ENCODE data around the gene BHLHE40. TPM values are rescaled to one million over a fixed set of nuclear protein-coding genes. Genes with fewer than 3 reads are reported as not detected.

Gene BHLHE40
- polyA plus RNA-seq, 1 donor from 2014 or later: 11.1 TPM

GRCh38 chr3:5022187-5022965 lies 43.1 kb downstream of the BHLHE40 start:
- Mint-ChIP-seq H3K36me3 (no peaks in the 10 kb centered on the region), H3K4me1 (peaks cover 4 to 23% (median 20%) of the 10 kb centered on the region in 3 donors), H3K4me3 (no peak overlapping the region), H3K27me3 (no peaks in the 10 kb centered on the region), H3K27ac (peak overlapping the region in 1 of 3 donors; percentile 78), H3K9me3 (no peaks in the 10 kb centered on the region)

GRCh38 chr3:5022966-5023776 lies 43.9 kb downstream of the BHLHE40 start:
- H3K9me3 Mint-ChIP-seq: no peaks in the 10 kb centered on the region
- H3K36me3 Mint-ChIP-seq: no peaks in the 10 kb centered on the region
- H3K4me3 Mint-ChIP-seq: no peak overlapping the region
- H3K27ac Mint-ChIP-seq: no peak overlapping the region
- H3K27me3 Mint-ChIP-seq: no peaks in the 10 kb centered on the region
- H3K4me1 Mint-ChIP-seq: peaks cover 8 to 27% (median 19%) of the 10 kb centered on the region in 3 donors

GRCh38 chr3:5023777-5024346 lies 44.6 kb downstream of the BHLHE40 start:
- Mint-ChIP-seq H3K4me1 (peaks cover 10 to 27% (median 14%) of the 10 kb centered on the region in 3 donors), H3K27ac (peak overlapping the region in 1 of 3 donors; percentile 62), H3K27me3 (no peaks in the 10 kb centered on the region), H3K36me3 (no peaks in the 10 kb centered on the region), H3K4me3 (no peak overlapping the region), H3K9me3 (no peaks in the 10 kb centered on the region)

GRCh38 chr3:5026046-5026362 lies 46.8 kb downstream of the BHLHE40 start:
- peak overlapping the region in 2 of 3 donors; percentile 62 to 68 for H3K27ac Mint-ChIP-seq
- H3K27me3 Mint-ChIP-seq: no peaks in the 10 kb centered on the region
- peaks cover 12 to 34% (median 19%) of the 10 kb centered on the region in 3 donors for H3K4me1 Mint-ChIP-seq
- peak overlapping the region; percentile 72 to 87 (median 82) for H3K4me3 Mint-ChIP-seq
- H3K9me3 Mint-ChIP-seq: peaks cover 0 to 1% (median 0%) of the 10 kb centered on the region in 3 donors
- no peaks in the 10 kb centered on the region for H3K36me3 Mint-ChIP-seq

GRCh38 chr3:5029715-5030114 lies 50.5 kb downstream of the BHLHE40 start:
- Mint-ChIP-seq H3K36me3 (peaks cover 1% of the 10 kb centered on the region), H3K27me3 (no peaks in the 10 kb centered on the region), H3K4me3 (no peak overlapping the region), H3K27ac (peak overlapping the region in 1 of 3 donors; percentile 21), H3K9me3 (peaks cover 0 to 1% (median 0%) of the 10 kb centered on the region in 3 donors), H3K4me1 (peaks cover 11 to 26% (median 18%) of the 10 kb centered on the region in 3 donors)

- H3K4me3 Mint-ChIP-seq: no peak overlapping the region
- H3K27me3 Mint-ChIP-seq: no peaks in the 10 kb centered on the region
- H3K4me1 Mint-ChIP-seq: peaks cover 15 to 30% (median 23%) of the 10 kb centered on the region in 3 donors
- H3K9me3 Mint-ChIP-seq: peaks cover 0 to 1% (median 0%) of the 10 kb centered on the region in 3 donors
- peaks cover 1% of the 10 kb centered on the region for H3K36me3 Mint-ChIP-seq
- no peak overlapping the region for H3K27ac Mint-ChIP-seq
Observed at GRCh38 chr3:5030152-5030551, 50.9 kb downstream of the BHLHE40 start.

- H3K4me1 Mint-ChIP-seq: peaks cover 28 to 43% (median 34%) of the 10 kb centered on the region in 3 donors
- no peak overlapping the region for H3K27ac Mint-ChIP-seq
- peaks cover 1% of the 10 kb centered on the region for H3K36me3 Mint-ChIP-seq
- no peaks in the 10 kb centered on the region for H3K27me3 Mint-ChIP-seq
- no peak overlapping the region for H3K4me3 Mint-ChIP-seq
- H3K9me3 Mint-ChIP-seq: peaks cover 0 to 1% (median 0%) of the 10 kb centered on the region in 3 donors
Observed at GRCh38 chr3:5032844-5033243, 53.6 kb downstream of the BHLHE40 start.

Other genes with a start within 250 kb of the BHLHE40 start
- 43.4 TPM for gene ARL8B, start 142.9 kb downstream of the BHLHE40 start, polyA plus RNA-seq
- 58.4 TPM for gene EDEM1, start 208.3 kb downstream of the BHLHE40 start, polyA plus RNA-seq